Measurements from ENCODE around the gene SIX6.

The SIX6 gene

DNA sequence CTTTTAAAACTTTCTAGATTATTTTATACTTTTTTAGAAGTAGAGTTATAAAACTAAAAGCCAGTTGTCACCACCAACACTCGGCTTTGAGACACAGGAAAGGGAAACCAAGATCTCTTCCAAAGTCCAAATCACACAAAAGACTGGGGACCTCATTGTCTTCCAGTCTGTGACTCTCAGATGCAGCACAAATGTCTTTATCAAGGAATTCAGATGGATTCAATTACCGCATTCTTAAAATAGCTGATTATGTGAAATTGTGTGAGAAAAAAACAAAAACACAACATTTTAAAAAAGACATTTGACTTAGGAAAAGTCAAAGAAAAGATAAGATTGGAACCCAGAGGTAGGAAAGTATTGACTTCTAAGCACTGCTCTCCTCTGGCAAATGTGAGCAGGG lies 3.5 kb upstream of the SIX6 start:
- H3K4me2 ChIP-seq (ENCODE audit: low read length): no peak overlapping the region
- no peaks in the 10 kb centered on the region for H3K9me3 ChIP-seq (ENCODE audit: low read length)
- no peaks in the 10 kb centered on the region for H4K20me1 ChIP-seq (ENCODE audit: insufficient read depth, low read length)
- H3K9ac ChIP-seq (ENCODE audit: low read length): no peak overlapping the region
- H3K79me2 ChIP-seq (ENCODE audit: insufficient read depth, low read length): no peaks in the 10 kb centered on the region
- H2AFZ ChIP-seq (ENCODE audit: low read length): no peak overlapping the region
- no peaks in the 10 kb centered on the region; the same call in 1 of the 2 replicates for H3K27me3 ChIP-seq (ENCODE audit: insufficient read depth, low read length)
- no peak overlapping the region for H3K27ac ChIP-seq (ENCODE audit: low read depth, low read length, poor library complexity, severe bottlenecking)
- H3K4me1 ChIP-seq (ENCODE audit: insufficient read depth, low read length, severe bottlenecking): no peaks in the 10 kb centered on the region
- TF ChIP-seq, protein P1, sequence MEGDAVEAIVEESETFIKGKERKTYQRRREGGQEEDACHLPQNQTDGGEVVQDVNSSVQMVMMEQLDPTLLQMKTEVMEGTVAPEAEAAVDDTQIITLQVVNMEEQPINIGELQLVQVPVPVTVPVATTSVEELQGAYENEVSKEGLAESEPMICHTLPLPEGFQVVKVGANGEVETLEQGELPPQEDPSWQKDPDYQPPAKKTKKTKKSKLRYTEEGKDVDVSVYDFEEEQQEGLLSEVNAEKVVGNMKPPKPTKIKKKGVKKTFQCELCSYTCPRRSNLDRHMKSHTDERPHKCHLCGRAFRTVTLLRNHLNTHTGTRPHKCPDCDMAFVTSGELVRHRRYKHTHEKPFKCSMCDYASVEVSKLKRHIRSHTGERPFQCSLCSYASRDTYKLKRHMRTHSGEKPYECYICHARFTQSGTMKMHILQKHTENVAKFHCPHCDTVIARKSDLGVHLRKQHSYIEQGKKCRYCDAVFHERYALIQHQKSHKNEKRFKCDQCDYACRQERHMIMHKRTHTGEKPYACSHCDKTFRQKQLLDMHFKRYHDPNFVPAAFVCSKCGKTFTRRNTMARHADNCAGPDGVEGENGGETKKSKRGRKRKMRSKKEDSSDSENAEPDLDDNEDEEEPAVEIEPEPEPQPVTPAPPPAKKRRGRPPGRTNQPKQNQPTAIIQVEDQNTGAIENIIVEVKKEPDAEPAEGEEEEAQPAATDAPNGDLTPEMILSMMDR (IDR thresholded peaks at IDR 0.05; ENCODE audit: low read length): no peak
- no peak for TF ChIP-seq EZH2 (IDR thresholded peaks at IDR 0.05; ENCODE audit: borderline replicate concordance, low read length)
- H3K36me3 ChIP-seq (ENCODE audit: insufficient read depth, low read length): no peaks in the 10 kb centered on the region
- H3F3A ChIP-seq (ENCODE audit: insufficient read depth, low read length): no peaks in the 10 kb centered on the region
- no peak overlapping the region for H3K4me3 ChIP-seq (ENCODE audit: low read depth, low read length, poor library complexity, severe bottlenecking)
- H3K9me2 ChIP-seq (ENCODE audit: low read depth, low read length): no peaks in the 10 kb centered on the region

DNA sequence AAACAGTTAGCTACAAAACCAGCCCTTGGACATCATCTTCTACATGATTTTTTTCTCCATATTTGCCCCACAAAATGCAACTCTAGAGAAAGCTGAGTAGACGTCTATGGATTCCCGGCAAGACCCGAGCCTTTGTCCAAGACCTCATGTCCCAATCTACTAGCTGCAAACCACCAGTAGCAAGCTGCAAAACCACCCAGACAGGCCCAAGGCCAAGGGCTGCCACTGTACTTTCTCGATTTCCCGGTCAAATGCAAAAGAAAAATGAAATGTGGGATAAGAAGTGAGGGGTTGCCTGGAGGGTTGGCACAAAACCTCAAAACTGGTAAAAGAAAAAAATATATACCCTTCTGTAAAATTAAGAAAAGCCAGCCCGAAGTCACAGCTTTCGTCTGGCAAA lies 2.9 kb upstream of the SIX6 start:
- Histone ChIP-seq H3K27me3 (ENCODE audit: insufficient read depth, low read length) (no peaks in the 10 kb centered on the region; the same call in 1 of the 2 replicates), H3K4me2 (ENCODE audit: low read length) (no peak overlapping the region), H3F3A (ENCODE audit: insufficient read depth, low read length) (no peaks in the 10 kb centered on the region), H3K4me3 (ENCODE audit: low read depth, low read length, poor library complexity, severe bottlenecking) (no peak overlapping the region), H3K4me1 (ENCODE audit: insufficient read depth, low read length, severe bottlenecking) (no peaks in the 10 kb centered on the region), H2AFZ (ENCODE audit: low read length) (no peak overlapping the region), H3K9ac (ENCODE audit: low read length) (no peak overlapping the region), H4K20me1 (ENCODE audit: insufficient read depth, low read length) (no peaks in the 10 kb centered on the region), H3K9me2 (ENCODE audit: low read depth, low read length) (no peaks in the 10 kb centered on the region), H3K79me2 (ENCODE audit: insufficient read depth, low read length) (no peaks in the 10 kb centered on the region), H3K36me3 (ENCODE audit: insufficient read depth, low read length) (no peaks in the 10 kb centered on the region), H3K9me3 (ENCODE audit: low read length) (no peaks in the 10 kb centered on the region), H3K27ac (ENCODE audit: low read depth, low read length, poor library complexity, severe bottlenecking) (no peak overlapping the region)
- TF ChIP-seq EZH2 (IDR thresholded peaks at IDR 0.05; ENCODE audit: borderline replicate concordance, low read length): no peak
- TF ChIP-seq, protein P1 (IDR thresholded peaks at IDR 0.05; ENCODE audit: low read length): no peak

GRCh38 chr14:60506462-60506984 lies 2.4 kb upstream of the SIX6 start:
- no peak overlapping the region for H2AFZ ChIP-seq (ENCODE audit: low read length)
- TF ChIP-seq, protein P1 (IDR thresholded peaks at IDR 0.05; ENCODE audit: low read length): no peak
- TF ChIP-seq EZH2 (IDR thresholded peaks at IDR 0.05; ENCODE audit: borderline replicate concordance, low read length): no peak
- no peaks in the 10 kb centered on the region for H3K9me3 ChIP-seq (ENCODE audit: low read length)
- no peaks in the 10 kb centered on the region for H4K20me1 ChIP-seq (ENCODE audit: insufficient read depth, low read length)
- H3K79me2 ChIP-seq (ENCODE audit: insufficient read depth, low read length): no peaks in the 10 kb centered on the region
- no peaks in the 10 kb centered on the region for H3K36me3 ChIP-seq (ENCODE audit: insufficient read depth, low read length)
- H3K9ac ChIP-seq (ENCODE audit: low read length): no peak overlapping the region
- H3K4me2 ChIP-seq (ENCODE audit: low read length): no peak overlapping the region
- H3K9me2 ChIP-seq (ENCODE audit: low read depth, low read length): no peaks in the 10 kb centered on the region
- no peaks in the 10 kb centered on the region for H3K4me1 ChIP-seq (ENCODE audit: insufficient read depth, low read length, severe bottlenecking)
- H3K4me3 ChIP-seq (ENCODE audit: low read depth, low read length, poor library complexity, severe bottlenecking): no peak overlapping the region
- H3K27ac ChIP-seq (ENCODE audit: low read depth, low read length, poor library complexity, severe bottlenecking): no peak overlapping the region
- no peaks in the 10 kb centered on the region for H3F3A ChIP-seq (ENCODE audit: insufficient read depth, low read length)
- no peaks in the 10 kb centered on the region; the same call in 1 of the 2 replicates for H3K27me3 ChIP-seq (ENCODE audit: insufficient read depth, low read length)

Measured in OCI-LY1 (cell line).